Endothelial cell of umbilical vein (primary cell): Measurements from ENCODE around the gene SCAPER.

Source experiments
- EZH2 ChIP-seq: IDR thresholded peaks from 2 replicates; pipeline ENCODE4 v1.6.1; 2012; ENCODE audit warnings: borderline replicate concordance, low read depth, mild to moderate bottlenecking, moderate library complexity, low read length, inconsistent platforms; ENCODE audit not compliant: severe bottlenecking
- GATA2 ChIP-seq: IDR thresholded peaks from 2 replicates; pipeline ENCODE4 v1.7.0; 2011; ENCODE audit warnings: low read depth, mild to moderate bottlenecking, moderate library complexity, mixed read lengths, low read length; ENCODE audit not compliant: insufficient read length, insufficient read depth
- POLR2A ChIP-seq: IDR thresholded peaks from 2 replicates; pipeline ENCODE4 v1.6.1; 2012; ENCODE audit warnings: low read depth, mild to moderate bottlenecking, control low read depth, low read length
- TF ChIP-seq, protein P1 (sequence below), 2 donors: IDR thresholded peaks; 1 replicate in 1 of 2; 2 replicates in 1 of 2; pipeline ENCODE4 v1.5.1; 2011; ENCODE audit warnings: low read length in 2 of 2, mild to moderate bottlenecking in 2 of 2, moderate library complexity in 2 of 2, control low read depth in 1 of 2, inconsistent platforms in 1 of 2, low read depth in 1 of 2; ENCODE audit not compliant: insufficient read depth in 1 of 2; ENCODE audit errors: extremely low read depth in 1 of 2
- TF ChIP-seq, protein P2 (sequence below): IDR thresholded peaks from 2 replicates; pipeline ENCODE4 v1.6.1; 2011; ENCODE audit not compliant: insufficient read depth, insufficient read length

DNA sequence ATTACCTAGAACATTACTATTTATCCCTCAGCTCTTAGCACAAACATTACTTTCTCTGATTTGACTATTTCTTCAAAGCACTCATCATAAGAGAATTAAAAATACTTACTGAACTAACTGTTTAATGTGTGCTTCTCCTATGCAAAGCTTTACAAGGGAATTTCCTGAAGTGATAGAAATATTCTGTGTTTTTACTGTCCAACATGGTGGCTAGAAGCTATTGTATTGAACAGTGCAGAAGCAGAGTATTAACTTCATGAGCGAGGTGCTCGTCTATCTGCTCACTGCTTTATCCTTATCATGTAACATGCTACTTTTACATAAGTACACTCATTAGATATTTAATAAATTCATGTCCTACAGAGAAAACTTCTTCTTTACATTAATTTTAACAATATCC, 329.5 kb downstream of the SCAPER start:
- TF ChIP-seq, protein P1, sequence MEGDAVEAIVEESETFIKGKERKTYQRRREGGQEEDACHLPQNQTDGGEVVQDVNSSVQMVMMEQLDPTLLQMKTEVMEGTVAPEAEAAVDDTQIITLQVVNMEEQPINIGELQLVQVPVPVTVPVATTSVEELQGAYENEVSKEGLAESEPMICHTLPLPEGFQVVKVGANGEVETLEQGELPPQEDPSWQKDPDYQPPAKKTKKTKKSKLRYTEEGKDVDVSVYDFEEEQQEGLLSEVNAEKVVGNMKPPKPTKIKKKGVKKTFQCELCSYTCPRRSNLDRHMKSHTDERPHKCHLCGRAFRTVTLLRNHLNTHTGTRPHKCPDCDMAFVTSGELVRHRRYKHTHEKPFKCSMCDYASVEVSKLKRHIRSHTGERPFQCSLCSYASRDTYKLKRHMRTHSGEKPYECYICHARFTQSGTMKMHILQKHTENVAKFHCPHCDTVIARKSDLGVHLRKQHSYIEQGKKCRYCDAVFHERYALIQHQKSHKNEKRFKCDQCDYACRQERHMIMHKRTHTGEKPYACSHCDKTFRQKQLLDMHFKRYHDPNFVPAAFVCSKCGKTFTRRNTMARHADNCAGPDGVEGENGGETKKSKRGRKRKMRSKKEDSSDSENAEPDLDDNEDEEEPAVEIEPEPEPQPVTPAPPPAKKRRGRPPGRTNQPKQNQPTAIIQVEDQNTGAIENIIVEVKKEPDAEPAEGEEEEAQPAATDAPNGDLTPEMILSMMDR (IDR thresholded peaks at IDR 0.05; ENCODE audit: extremely low read depth in 1 of 2, insufficient read depth in 1 of 2, low read depth in 1 of 2, low read length in 2 of 2), result no peak
- no peak for TF ChIP-seq POLR2A
- TF ChIP-seq, protein P2, sequence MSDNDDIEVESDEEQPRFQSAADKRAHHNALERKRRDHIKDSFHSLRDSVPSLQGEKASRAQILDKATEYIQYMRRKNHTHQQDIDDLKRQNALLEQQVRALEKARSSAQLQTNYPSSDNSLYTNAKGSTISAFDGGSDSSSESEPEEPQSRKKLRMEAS, result no peak
- no peak for TF ChIP-seq GATA2
- TF ChIP-seq EZH2, result no peak
